Keratinocyte (primary cell): ENCODE measurements around the gene MBNL3. TPM values are rescaled to one million over a fixed set of nuclear protein-coding genes. Genes with fewer than 3 reads are reported as not detected.

Source experiments
- DNase-seq: peaks from one replicate; pipeline ENCODE4 v3.0.0-alpha.2; 2011; ENCODE audit warnings: low read depth, missing footprints, low spot score
- FAIRE-seq: peaks from 2 replicates; lab custom pipeline; 2011; peaks lifted over from hg19 to GRCh38; lab: Jason Lieb, UNC
- H2AFZ ChIP-seq: 2 replicates; pipeline ENCODE4 v1.6.0; 2012; ENCODE audit warnings: low read length, control low read depth, inconsistent platforms; ENCODE audit not compliant: control insufficient read depth
- H3K27ac ChIP-seq: 2 replicates; pipeline ENCODE4 v1.5.1; 2011; ENCODE audit warnings: low read length; ENCODE audit not compliant: control insufficient read depth, insufficient read depth
- H3K27me3 ChIP-seq: 3 replicates; pipeline ENCODE4 v1.6.0; 2011; ENCODE audit warnings: low read length; ENCODE audit not compliant: control insufficient read depth, insufficient read depth; ENCODE audit errors: extremely low read depth
- H3K36me3 ChIP-seq, 2 experiments: 2 replicates in 1 of 2; 3 replicates in 1 of 2; pipeline ENCODE4 v1.5.1; 2011; ENCODE audit warnings: low read length in 2 of 2, mild to moderate bottlenecking in 1 of 2; ENCODE audit not compliant: control insufficient read depth in 2 of 2, insufficient read depth in 2 of 2; ENCODE audit errors: extremely low read depth in 1 of 2
- H3K4me1 ChIP-seq: 3 replicates; pipeline ENCODE4 v1.5.1; 2011; ENCODE audit warnings: low read length; ENCODE audit not compliant: control insufficient read depth, insufficient read depth; ENCODE audit errors: extremely low read depth
- H3K4me2 ChIP-seq: 3 replicates; pipeline ENCODE4 v1.6.0; 2011; ENCODE audit warnings: low read depth, low read length; ENCODE audit not compliant: control insufficient read depth, insufficient read depth; ENCODE audit errors: extremely low read depth
- H3K4me3 ChIP-seq, 3 experiments: fragments of 200-600 bp in 1 of 3; sonication (generic) in 1 of 3; 2 replicates in 2 of 3; 3 replicates in 1 of 3; pipeline ENCODE4 v1.5.1; 2011 to 2016; ENCODE audit warnings: low read length in 3 of 3, mild to moderate bottlenecking in 3 of 3, control low read depth in 2 of 3, inconsistent platforms in 1 of 3, low read depth in 1 of 3, mixed read lengths in 1 of 3, mixed run types in 1 of 3, moderate library complexity in 1 of 3; ENCODE audit not compliant: control insufficient read depth in 2 of 3, insufficient read depth in 2 of 3; ENCODE audit errors: extremely low read depth in 1 of 3
- H3K79me2 ChIP-seq: 2 replicates; pipeline ENCODE4 v1.6.0; 2012; ENCODE audit warnings: low read length; ENCODE audit not compliant: control insufficient read depth, insufficient read depth
- H3K9ac ChIP-seq: 3 replicates; pipeline ENCODE4 v1.6.0; 2011; ENCODE audit warnings: low read length; ENCODE audit not compliant: control insufficient read depth, insufficient read depth; ENCODE audit errors: extremely low read depth
- H3K9me1 ChIP-seq: 3 replicates; pipeline ENCODE4 v1.6.0; 2011; ENCODE audit warnings: low read length; ENCODE audit not compliant: control insufficient read depth, insufficient read depth; ENCODE audit errors: extremely low read depth
- H3K9me3 ChIP-seq: 2 replicates; pipeline ENCODE4 v1.5.1; 2012; ENCODE audit warnings: low read depth, low read length; ENCODE audit not compliant: control insufficient read depth
- H4K20me1 ChIP-seq: 3 replicates; pipeline ENCODE4 v1.6.0; 2011; ENCODE audit warnings: low read length; ENCODE audit not compliant: control insufficient read depth, insufficient read depth; ENCODE audit errors: extremely low read depth
- CTCF ChIP-seq, 3 experiments: IDR thresholded peaks in 1 of 3; conservative IDR thresholded peaks in 1 of 3; optimal IDR thresholded peaks in 1 of 3; 2 replicates in 2 of 3; 3 replicates in 1 of 3; pipeline versions ENCODE3 to v1.5.1; 2011; ENCODE audit warnings: low read length in 3 of 3, mild to moderate bottlenecking in 3 of 3, moderate library complexity in 2 of 3, control low read depth in 1 of 3, inconsistent platforms in 1 of 3; ENCODE audit not compliant: insufficient read depth in 2 of 3; ENCODE audit errors: extremely low read depth in 1 of 3
- EZH2 ChIP-seq: IDR thresholded peaks from one replicate; pipeline ENCODE4 v1.6.1; 2012; ENCODE audit warnings: inconsistent platforms, mild to moderate bottlenecking, low read length, moderate library complexity
- dilution Hi-C: fragments of 300-500 bp; cut with MboI; formaldehyde crosslinking; loops from one replicate; pipeline ENCODE4 v1.7.0; 2020; ENCODE audit warnings: low sequenced_read_pairs; ENCODE audit not compliant: extremely low pct_ligation_motif_present
- polyA plus RNA-seq, 5 experiments: library from polyadenylated mRNA; depleted of rRNA in 3 of 5; stranded (reverse) in 3 of 5; stranded (forward) in 1 of 5; unstranded in 1 of 5; fragments of >200 nt; gene quantifications; 1 replicate in 1 of 5; 2 replicates in 3 of 5; 3 replicates in 1 of 5; pipeline versions ENCODE4 v1.2.1 to v1.2.3, GENCODE V29; 2011 to 2012; ENCODE audit warnings: missing spikeins in 2 of 5, low read depth in 1 of 5, low replicate concordance in 1 of 5

Gene MBNL3
- polyA plus RNA-seq, 1 donor (not counting 4 experiments of a cell fraction or from before 2014, with no cell fraction given): 6.9 TPM

GRCh38 chrX:132482632-132483031 lies 6.2 kb downstream of the MBNL3 start:
- Histone ChIP-seq H3K9me3 (no peaks in the 10 kb centered on the region), H3K9me1 (no peaks in the 10 kb centered on the region), H3K9ac (no peak overlapping the region), H3K4me2 (no peak overlapping the region), H3K79me2 (no peaks in the 10 kb centered on the region), H3K36me3 (no peaks in the 10 kb centered on the region), H2AFZ (no peak overlapping the region), H4K20me1 (no peaks in the 10 kb centered on the region), H3K27me3 (no peaks in the 10 kb centered on the region), H3K4me1 (no peaks in the 10 kb centered on the region), H3K27ac (no peak overlapping the region), H3K4me3 (no peak overlapping the region)
- dilution Hi-C loops: no loop called here
- no peak for DNase-seq
- TF ChIP-seq CTCF (optimal IDR thresholded peaks at IDR 0.05 in 1 of 3, IDR thresholded peaks at IDR 0.05 in 1 of 3, conservative IDR thresholded peaks at IDR 0.05 in 1 of 3; ENCODE audit: extremely low read depth in 1 of 3, insufficient read depth in 2 of 3, low read length in 3 of 3) (no peak), EZH2 (no peak)
- FAIRE-seq: no peak

GRCh38 chrX:132481449-132481848 lies 7.4 kb downstream of the MBNL3 start:
- no peaks in the 10 kb centered on the region for H3K36me3 ChIP-seq
- no peaks in the 10 kb centered on the region for H3K9me1 ChIP-seq
- no peak overlapping the region for H3K4me2 ChIP-seq
- H3K4me1 ChIP-seq: no peaks in the 10 kb centered on the region
- no peak overlapping the region for H3K4me3 ChIP-seq
- no peak overlapping the region for H2AFZ ChIP-seq
- dilution Hi-C loops: no loop called here
- DNase-seq (no peak), FAIRE-seq (no peak)
- H3K27ac ChIP-seq: no peak overlapping the region
- TF ChIP-seq EZH2 (no peak), CTCF (optimal IDR thresholded peaks at IDR 0.05 in 1 of 3, IDR thresholded peaks at IDR 0.05 in 1 of 3, conservative IDR thresholded peaks at IDR 0.05 in 1 of 3; ENCODE audit: extremely low read depth in 1 of 3, insufficient read depth in 2 of 3, low read length in 3 of 3) (no peak)
- H4K20me1 ChIP-seq: no peaks in the 10 kb centered on the region
- no peaks in the 10 kb centered on the region for H3K27me3 ChIP-seq
- no peaks in the 10 kb centered on the region for H3K79me2 ChIP-seq
- H3K9me3 ChIP-seq: no peaks in the 10 kb centered on the region
- H3K9ac ChIP-seq: no peak overlapping the region
